H9 (cell line): ENCODE measurements around the gene P3H2. TPM values are rescaled to one million over a fixed set of nuclear protein-coding genes. Genes with fewer than 3 reads are reported as not detected.

Experiments used
- DNase-seq: peaks from one replicate; pipeline ENCODE4 v3.0.0-alpha.2; 2017
- H2AFZ ChIP-seq: one replicate; pipeline ENCODE4 v1.6.1; 2013; ENCODE audit warnings: mild to moderate bottlenecking, low read length, control low read depth, moderate library complexity
- H2AK5ac ChIP-seq: 2 replicates; pipeline ENCODE4 v1.6.1; 2013; ENCODE audit warnings: low read length, control low read depth, mixed read lengths; ENCODE audit not compliant: insufficient read length
- H2BK120ac ChIP-seq: one replicate; pipeline ENCODE4 v1.6.1; 2013; ENCODE audit warnings: low read depth, mild to moderate bottlenecking, low read length, control low read depth, inconsistent platforms; ENCODE audit not compliant: poor library complexity, severe bottlenecking
- H2BK12ac ChIP-seq: 2 replicates; pipeline ENCODE4 v1.6.1; 2013; ENCODE audit warnings: low read length, control low read depth, mixed read lengths, low read depth; ENCODE audit not compliant: insufficient read length
- H2BK15ac ChIP-seq: 2 replicates; pipeline ENCODE4 v1.6.1; 2013; ENCODE audit warnings: low read depth, low read length, control low read depth
- H2BK20ac ChIP-seq: one replicate; pipeline ENCODE4 v1.6.1; 2013; ENCODE audit warnings: low read depth, mild to moderate bottlenecking, low read length, control low read depth, inconsistent platforms; ENCODE audit not compliant: poor library complexity, severe bottlenecking
- H2BK5ac ChIP-seq: 2 replicates; pipeline ENCODE4 v1.6.1; 2013; ENCODE audit warnings: low read length, control low read depth, mixed read lengths; ENCODE audit not compliant: insufficient read length
- H3K14ac ChIP-seq: 2 replicates; pipeline ENCODE4 v1.6.1; 2013; ENCODE audit warnings: low read length, control low read depth; ENCODE audit not compliant: insufficient read depth
- H3K18ac ChIP-seq: 2 replicates; pipeline ENCODE4 v1.6.1; 2013; ENCODE audit warnings: low read depth, mild to moderate bottlenecking, mixed read lengths, low read length, control low read depth; ENCODE audit not compliant: insufficient read length
- H3K23ac ChIP-seq: 2 replicates; pipeline ENCODE4 v1.6.1; 2013; ENCODE audit warnings: low read length, control low read depth, mixed read lengths, low read depth; ENCODE audit not compliant: insufficient read length
- H3K23me2 ChIP-seq: 2 replicates; pipeline ENCODE4 v1.6.1; 2013; ENCODE audit warnings: low read depth, mild to moderate bottlenecking, mixed read lengths, low read length, control low read depth; ENCODE audit not compliant: insufficient read length, poor library complexity, severe bottlenecking
- H3K27ac ChIP-seq: 2 replicates; pipeline ENCODE4 v1.5.1; 2013; ENCODE audit warnings: low read length, control low read depth, mixed read lengths, low read depth; ENCODE audit not compliant: insufficient read length
- H3K27me3 ChIP-seq: 2 replicates; pipeline ENCODE4 v1.6.1; 2013; ENCODE audit warnings: low read length, control low read depth, inconsistent platforms; ENCODE audit not compliant: insufficient read depth
- H3K4ac ChIP-seq: 2 replicates; pipeline ENCODE4 v1.6.1; 2013; ENCODE audit warnings: low read depth, mild to moderate bottlenecking, control low read depth, inconsistent platforms, low read length, moderate library complexity
- H3K4me1 ChIP-seq: 2 replicates; pipeline ENCODE4 v1.6.1; 2013; ENCODE audit warnings: low read length, control low read depth, inconsistent platforms; ENCODE audit not compliant: insufficient read depth
- H3K4me2 ChIP-seq: 2 replicates; pipeline ENCODE4 v1.6.1; 2013; ENCODE audit warnings: low read length, control low read depth, mixed read lengths; ENCODE audit not compliant: insufficient read length, insufficient read depth
- H3K56ac ChIP-seq: 2 replicates; pipeline ENCODE4 v1.6.1; 2013; ENCODE audit warnings: low read depth, mild to moderate bottlenecking, mixed read lengths, low read length, control low read depth; ENCODE audit not compliant: insufficient read length
- H3K79me1 ChIP-seq: 2 replicates; pipeline ENCODE4 v1.6.1; 2013; ENCODE audit warnings: low read depth, mild to moderate bottlenecking, moderate library complexity, low read length, control low read depth, inconsistent platforms; ENCODE audit not compliant: insufficient read depth, poor library complexity, severe bottlenecking
- H3K79me2 ChIP-seq: 2 replicates; pipeline ENCODE4 v1.6.1; 2013; ENCODE audit warnings: low read length, control low read depth, inconsistent platforms; ENCODE audit not compliant: insufficient read depth
- H3K9ac ChIP-seq: 2 replicates; pipeline ENCODE4 v1.6.1; 2013; ENCODE audit warnings: low read length, control low read depth, mixed read lengths; ENCODE audit not compliant: insufficient read length; ENCODE audit errors: extremely low read depth
- H3K9me3 ChIP-seq: one replicate; pipeline ENCODE4 v1.6.1; 2013; ENCODE audit warnings: low read depth, low read length, inconsistent platforms; ENCODE audit not compliant: control insufficient read depth
- H3T11ph ChIP-seq: one replicate; pipeline ENCODE4 v1.6.1; 2013; ENCODE audit warnings: mild to moderate bottlenecking, low read length, control low read depth, inconsistent platforms
- H4K20me1 ChIP-seq: one replicate; pipeline ENCODE4 v1.6.1; 2013; ENCODE audit not compliant: control insufficient read depth, insufficient read length, insufficient read depth
- H4K5ac ChIP-seq: 2 replicates; pipeline ENCODE4 v1.6.1; 2013; ENCODE audit warnings: low read depth, mild to moderate bottlenecking, mixed read lengths, low read length, control low read depth; ENCODE audit not compliant: insufficient read length
- H4K8ac ChIP-seq: replicated peaks from 2 replicates; pipeline ENCODE4 v1.6.1; 2013; ENCODE audit warnings: low read length, control low read depth, mixed read lengths, low read depth; ENCODE audit not compliant: insufficient read length
- H4K91ac ChIP-seq: 2 replicates; pipeline ENCODE4 v1.6.1; 2013; ENCODE audit warnings: low read depth, mild to moderate bottlenecking, moderate library complexity, mixed read lengths, low read length, control low read depth; ENCODE audit not compliant: insufficient read length
- H3K27ac Mint-ChIP-seq, 3 experiments: 2 replicates in 2 of 3; 3 replicates in 1 of 3; pipeline ENCODE4 v1.8.0; 2020 to 2021; ENCODE audit warnings: mixed read lengths in 3 of 3, mild to moderate bottlenecking in 1 of 3, moderate library complexity in 1 of 3
- H3K27me3 Mint-ChIP-seq: 2 replicates; pipeline ENCODE4 v1.8.0; 2021; ENCODE audit warnings: low read depth, mild to moderate bottlenecking, moderate library complexity, mixed read lengths
- H3K36me3 Mint-ChIP-seq, 3 experiments: 2 replicates in 2 of 3; 3 replicates in 1 of 3; pipeline ENCODE4 v1.8.0; 2020 to 2021; ENCODE audit warnings: low read depth in 3 of 3, mixed read lengths in 3 of 3; ENCODE audit not compliant: insufficient read depth in 1 of 3
- H3K4me1 Mint-ChIP-seq, 2 experiments: 2 replicates each; pipeline ENCODE4 v1.8.0; 2020; ENCODE audit warnings: mixed read lengths in 2 of 2
- H3K4me3 Mint-ChIP-seq, 2 experiments: 2 replicates in 1 of 2; 3 replicates in 1 of 2; pipeline ENCODE4 v1.8.0; 2020 to 2021; ENCODE audit warnings: mild to moderate bottlenecking in 2 of 2, mixed read lengths in 2 of 2, moderate library complexity in 1 of 2
- H3K9me3 Mint-ChIP-seq, 2 experiments: 2 replicates in 1 of 2; 3 replicates in 1 of 2; pipeline ENCODE4 v1.8.0; 2020; ENCODE audit warnings: mild to moderate bottlenecking in 2 of 2, mixed read lengths in 2 of 2, moderate library complexity in 1 of 2
- WGBS: extraction: QIAGEN DNeasy Blood & Tissue Kit; methylation state at CpG from one replicate; pipeline ENCODE4 v1.1.7; 2013; ENCODE audit warnings: missing lambda C conversion rate, low lambda C conversion rate, mixed read lengths; ENCODE audit not compliant: insufficient read length; ENCODE audit errors: extremely low coverage; 5-methylcytosine and 5-hydroxymethylcytosine counted together
- total RNA-seq: library from RNA; stranded (reverse); gene quantifications from 2 replicates; pipeline ENCODE4 v1.2.1, GENCODE V29; 2021
- TF ChIP-seq, protein P1 (sequence below): fragments of 200-600 bp; sonication (generic); conservative IDR thresholded peaks from 3 replicates; pipeline ENCODE4 v1.8.0; 2021; ENCODE audit warnings: antibody characterized with exemption, mild to moderate bottlenecking

P3H2 gene
- total RNA-seq, 1 experiment from 2014 or later, result 41.5 TPM

DNA sequence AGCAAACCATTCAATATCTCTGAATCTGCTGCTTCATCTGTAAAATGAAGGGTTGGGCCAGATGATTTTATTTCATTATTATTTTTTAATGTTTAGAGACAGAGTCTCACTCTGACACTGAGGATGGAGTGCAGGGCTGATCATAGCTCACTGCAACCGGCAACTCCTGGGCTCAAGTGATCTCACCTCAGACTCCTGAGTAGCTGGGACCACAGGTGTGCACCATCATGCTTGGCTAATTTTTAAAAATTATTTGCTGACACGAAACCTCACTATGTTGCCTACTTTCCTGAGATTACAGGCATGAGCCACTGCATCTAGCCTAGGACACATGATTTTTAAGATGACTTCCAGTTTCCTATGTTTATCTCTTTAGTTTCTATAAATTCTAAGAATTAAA, 105.8 kb downstream of the P3H2 start:
- Histone ChIP-seq H3K4me1 (peaks cover 11% of the 10 kb centered on the region), H2BK20ac (no peak overlapping the region), H3K23me2 (no peaks in the 10 kb centered on the region), H3K4ac (no peak overlapping the region), H4K8ac (no peak overlapping the region), H3K79me1 (no peaks in the 10 kb centered on the region), H2BK12ac (no peak overlapping the region), H2BK15ac (no peak overlapping the region), H3K79me2 (no peaks in the 10 kb centered on the region), H4K20me1 (no peaks in the 10 kb centered on the region), H2BK120ac (no peak overlapping the region), H2BK5ac (no peak overlapping the region), H2AK5ac (no peak overlapping the region), H3K4me2 (no peak overlapping the region), H3K18ac (no peak overlapping the region), H3K23ac (no peak overlapping the region), H3K27me3 (no peaks in the 10 kb centered on the region), H3K9me3 (no peaks in the 10 kb centered on the region), H4K91ac (no peak overlapping the region), H4K5ac (no peak overlapping the region), H3K14ac (no peak overlapping the region), H3K27ac (no peak overlapping the region), H3K9ac (no peak overlapping the region), H3K56ac (no peak overlapping the region), H2AFZ (no peak overlapping the region), H3T11ph (no peak overlapping the region)
- Mint-ChIP-seq H3K9me3 (no peaks in the 10 kb centered on the region), H3K27ac (peak overlapping the region; percentile 89 to 95 (median 95); a peak in 5 of 7 replicates), H3K27me3 (no peaks in the 10 kb centered on the region), H3K4me3 (no peak overlapping the region), H3K4me1 (peaks cover 74 to 83% of the 10 kb centered on the region in 2 experiments), H3K36me3 (peaks cover 0 to 8% (median 2%) of the 10 kb centered on the region in 3 experiments; a peak in 4 of 7 replicates)
- TF ChIP-seq, protein P1, sequence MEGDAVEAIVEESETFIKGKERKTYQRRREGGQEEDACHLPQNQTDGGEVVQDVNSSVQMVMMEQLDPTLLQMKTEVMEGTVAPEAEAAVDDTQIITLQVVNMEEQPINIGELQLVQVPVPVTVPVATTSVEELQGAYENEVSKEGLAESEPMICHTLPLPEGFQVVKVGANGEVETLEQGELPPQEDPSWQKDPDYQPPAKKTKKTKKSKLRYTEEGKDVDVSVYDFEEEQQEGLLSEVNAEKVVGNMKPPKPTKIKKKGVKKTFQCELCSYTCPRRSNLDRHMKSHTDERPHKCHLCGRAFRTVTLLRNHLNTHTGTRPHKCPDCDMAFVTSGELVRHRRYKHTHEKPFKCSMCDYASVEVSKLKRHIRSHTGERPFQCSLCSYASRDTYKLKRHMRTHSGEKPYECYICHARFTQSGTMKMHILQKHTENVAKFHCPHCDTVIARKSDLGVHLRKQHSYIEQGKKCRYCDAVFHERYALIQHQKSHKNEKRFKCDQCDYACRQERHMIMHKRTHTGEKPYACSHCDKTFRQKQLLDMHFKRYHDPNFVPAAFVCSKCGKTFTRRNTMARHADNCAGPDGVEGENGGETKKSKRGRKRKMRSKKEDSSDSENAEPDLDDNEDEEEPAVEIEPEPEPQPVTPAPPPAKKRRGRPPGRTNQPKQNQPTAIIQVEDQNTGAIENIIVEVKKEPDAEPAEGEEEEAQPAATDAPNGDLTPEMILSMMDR, result no peak
- WGBS, result no CpG with 5 or more reads among the region's 2 CpGs
- DNase-seq, result no peak
